Measurements from ENCODE around the gene CRACR2B.

The CRACR2B gene

DNA sequence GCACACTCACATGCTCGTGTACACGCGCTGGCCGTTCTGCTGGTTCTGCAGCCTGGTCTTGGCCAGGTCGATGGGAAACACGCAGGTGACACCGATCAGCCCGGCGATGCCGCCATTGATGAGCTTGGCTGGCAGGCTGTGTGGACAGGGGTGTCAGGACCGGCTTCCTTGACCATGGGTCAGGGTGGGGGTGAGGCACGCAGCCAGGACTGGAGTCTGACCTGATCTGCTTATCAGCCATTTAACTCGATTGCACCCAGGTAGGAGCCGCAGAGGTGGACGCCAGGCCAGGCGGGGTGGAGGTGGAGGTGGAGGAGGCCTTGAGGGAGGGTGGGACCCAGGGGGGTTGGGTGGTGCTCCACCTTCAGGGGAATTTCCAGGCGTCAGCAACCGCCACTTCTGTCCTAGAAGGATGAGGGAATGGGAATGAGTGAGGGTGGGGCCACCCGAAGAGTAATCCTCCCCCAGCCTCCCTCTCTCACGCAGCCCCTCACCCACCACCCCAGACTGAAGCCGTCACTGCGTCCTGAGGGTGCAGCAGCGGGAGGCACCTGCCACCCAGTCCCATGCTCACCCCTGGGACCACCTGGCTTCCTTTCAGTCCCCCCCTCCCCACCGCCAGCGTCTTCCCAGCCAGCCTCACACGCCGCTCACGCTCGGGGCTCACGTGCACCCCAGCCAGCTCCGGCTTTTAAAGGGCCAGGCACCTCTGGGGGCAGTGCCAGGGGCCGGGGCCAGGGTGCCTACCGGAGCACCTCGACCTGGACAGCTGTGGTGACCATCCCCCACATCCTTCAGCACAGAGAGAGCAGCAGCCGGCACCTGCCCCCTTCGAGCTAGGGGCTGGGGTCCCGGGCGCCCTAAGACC is 32.7 kb upstream of the CRACR2B start:
- DNase-seq (ENCODE audit: low spot score), result no peak

DNA sequence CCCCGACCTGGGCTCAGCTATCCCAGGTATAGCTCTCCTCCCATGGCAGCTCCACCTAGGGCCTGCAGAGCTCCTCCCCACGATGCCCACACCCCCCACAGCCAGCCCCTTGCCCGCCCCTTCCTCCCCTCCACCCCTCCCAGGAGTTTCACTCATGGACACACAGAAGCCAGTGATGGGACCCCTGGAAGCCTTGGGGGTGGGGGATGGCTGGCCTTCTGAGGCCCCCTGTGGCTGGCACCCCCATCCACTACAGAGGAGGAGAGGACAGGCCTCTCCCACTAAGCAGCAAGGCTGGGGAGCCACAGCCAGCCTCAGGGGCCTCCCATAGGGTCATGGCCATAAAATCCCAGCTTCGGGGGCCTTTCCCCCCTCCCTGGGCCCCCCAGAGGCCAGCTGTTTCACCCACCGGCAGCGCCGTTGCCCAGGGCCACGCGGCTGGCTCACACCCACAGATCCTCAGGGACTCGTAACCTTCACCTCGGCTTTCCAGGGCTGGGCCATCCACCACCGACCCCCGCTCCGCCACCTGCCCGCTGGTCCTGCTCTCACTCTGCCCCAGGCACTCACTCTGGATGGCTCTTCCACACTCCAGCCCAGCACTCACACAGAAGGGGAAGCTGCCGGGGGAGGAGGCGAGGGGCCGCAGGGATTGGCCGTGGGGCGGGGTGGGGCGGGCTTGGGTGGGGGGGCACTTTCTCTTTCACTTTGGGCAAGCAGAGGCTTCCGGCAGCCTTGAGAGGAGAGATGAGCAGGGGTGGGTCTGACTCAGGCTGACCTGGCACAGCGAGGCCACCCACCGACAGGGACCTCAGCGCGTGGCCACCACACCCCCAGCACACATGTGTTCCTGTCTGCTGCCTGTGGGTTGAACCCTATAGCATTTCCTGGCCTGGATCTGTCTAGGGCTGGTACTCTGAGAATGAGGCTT is 31.8 kb upstream of the CRACR2B start:
- DNase-seq (ENCODE audit: low spot score), result peak; percentile 63

DNA sequence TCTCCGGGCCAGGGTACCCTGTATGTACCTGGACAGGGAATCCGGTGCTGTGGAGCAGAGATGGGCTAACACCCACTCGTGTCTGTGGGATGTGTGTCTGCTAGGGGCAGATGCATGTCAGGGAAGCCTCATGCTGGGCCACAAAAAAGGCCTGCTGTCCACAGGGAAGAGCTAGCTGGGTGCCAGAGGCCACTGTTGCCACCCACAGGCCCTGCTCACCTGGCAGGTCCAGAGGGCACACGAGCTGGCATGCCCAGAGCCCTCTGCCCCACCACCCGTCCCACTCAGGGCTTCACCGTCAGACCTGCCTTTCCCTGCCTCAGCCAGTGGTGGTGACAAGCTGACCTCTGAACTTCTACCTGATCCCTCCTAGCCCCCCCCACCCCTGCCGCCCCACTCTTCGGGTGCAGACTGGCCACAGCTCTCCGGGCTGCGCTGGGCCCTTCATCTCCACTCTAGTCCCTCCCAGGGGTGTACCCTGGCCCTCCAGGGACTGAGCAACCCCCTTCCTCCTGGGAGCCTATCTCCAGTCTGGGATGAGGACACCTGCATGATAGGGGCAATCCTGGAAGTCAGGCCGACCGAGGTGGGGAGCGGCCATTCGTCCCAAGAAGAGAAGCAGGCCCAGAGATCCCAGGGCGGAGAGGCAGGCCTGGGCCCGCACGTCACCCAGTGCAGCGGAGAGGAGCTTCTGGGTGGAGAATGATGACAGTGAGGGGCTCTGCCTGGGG is 31.0 kb upstream of the CRACR2B start:
- no peak for DNase-seq (ENCODE audit: low spot score)

DNA sequence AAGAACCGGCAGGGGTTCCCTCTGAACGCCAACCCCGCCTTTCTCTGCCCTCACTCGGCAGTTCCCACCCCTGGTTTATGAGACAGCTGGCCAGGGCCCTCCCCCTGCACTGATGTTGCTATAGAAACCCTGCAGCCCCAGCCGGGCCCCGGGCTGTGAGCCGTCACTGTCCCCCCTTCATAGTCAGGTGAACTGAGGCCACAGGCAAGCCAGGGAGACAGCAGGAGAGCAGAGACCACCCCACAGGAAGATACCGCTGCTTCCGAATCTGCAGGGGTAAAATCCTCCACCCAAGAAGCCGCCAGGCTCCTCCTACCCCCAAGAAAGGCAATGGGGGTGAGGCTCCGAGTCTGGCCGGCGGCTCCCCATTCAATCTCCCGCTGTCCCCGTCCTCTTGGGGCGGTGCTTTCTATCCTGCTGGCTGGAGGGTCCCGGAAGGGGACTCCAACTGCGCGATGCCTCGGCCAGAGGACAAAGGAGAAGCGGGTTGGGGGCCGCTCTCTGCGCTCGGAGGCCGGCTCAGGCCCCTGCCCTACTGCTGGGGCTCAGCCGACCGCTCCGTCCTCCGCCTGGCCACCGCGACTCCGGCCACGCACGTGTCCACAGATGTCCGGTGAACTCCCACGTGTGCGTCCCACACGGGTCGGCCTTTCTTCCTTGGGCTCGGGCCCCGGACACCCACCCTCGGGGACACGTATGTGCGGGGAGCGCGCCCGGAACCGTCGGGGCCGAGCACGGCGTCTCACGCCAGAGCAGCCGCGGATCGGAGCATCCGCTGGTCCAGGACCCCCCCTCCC is 30.2 kb upstream of the CRACR2B start:
- peak; percentile 41 for DNase-seq (ENCODE audit: low spot score)

DNA sequence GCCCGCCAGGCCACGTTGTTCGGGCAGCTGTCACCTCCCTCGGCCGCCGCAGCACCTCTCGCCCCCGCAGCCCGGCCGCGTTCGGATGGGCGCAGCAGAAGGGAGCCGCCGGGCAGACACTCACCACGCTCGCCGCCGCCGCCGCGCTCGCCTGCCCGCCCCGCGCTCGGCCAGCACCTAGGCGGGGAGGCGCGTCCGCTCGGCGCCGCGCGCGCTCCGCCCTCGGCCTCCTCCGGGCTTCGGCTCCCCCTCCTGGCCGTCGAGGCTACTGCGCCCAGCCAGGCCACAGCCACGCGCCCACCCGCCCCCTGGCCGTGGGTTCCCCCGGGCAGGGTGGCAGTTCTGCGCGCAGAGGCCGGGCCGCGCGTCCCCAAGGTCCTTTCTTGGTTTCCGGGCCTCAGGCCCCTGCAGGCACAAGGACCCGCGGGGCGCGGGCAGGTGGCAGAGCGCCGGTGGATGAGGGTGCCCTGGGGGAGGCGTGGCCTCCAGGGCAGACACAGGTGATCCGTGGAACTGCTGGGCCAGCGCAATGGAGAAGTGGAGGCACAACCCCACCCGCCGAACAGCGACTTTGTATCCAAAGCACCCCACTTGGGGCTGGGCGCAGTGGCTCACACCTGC is 29.5 kb upstream of the CRACR2B start, which contains the start of gene SLC25A22:
SLC25A22 (minus strand) TSS at position 189 of the 621 bp plus-strand sequence. CDS start 3,275 bp downstream, outside the sequence.
- DNase-seq (ENCODE audit: low spot score), result peak; percentile 85

DNA sequence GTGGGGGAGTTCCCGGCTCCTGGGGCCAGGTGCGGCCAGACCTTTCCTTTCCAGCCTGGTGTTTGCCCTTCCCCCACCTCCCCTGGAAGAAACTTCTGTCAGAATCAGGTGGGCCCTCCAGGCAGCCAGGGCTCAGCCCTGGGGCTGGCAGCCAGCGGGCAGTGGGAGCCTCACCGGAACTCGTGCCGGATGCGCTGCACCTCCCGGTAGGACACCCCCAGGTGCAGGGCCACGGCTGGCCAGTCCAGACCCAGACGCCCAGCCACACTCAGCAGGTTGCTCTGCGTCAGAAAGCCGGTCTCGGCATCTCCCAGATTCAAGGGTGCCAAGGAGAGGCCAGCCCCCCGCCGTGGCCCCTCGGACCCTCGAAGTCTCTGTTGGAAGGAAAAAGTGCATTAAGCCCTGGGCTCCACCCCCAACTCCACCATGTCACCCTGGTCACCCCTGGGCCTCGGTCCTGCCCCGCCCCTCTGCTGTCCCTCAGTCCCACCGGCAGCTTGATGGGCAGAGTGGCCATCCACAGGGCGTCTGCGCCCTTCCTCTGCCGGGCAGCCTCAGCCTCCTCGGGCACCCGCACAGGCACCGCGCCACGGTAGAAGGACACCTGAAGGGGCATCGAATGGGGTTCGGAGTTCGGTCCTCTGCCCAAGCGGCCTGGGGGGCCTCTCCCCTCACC is 27.9 kb upstream of the CRACR2B start:
- DNase-seq (ENCODE audit: low spot score), result no peak

DNA sequence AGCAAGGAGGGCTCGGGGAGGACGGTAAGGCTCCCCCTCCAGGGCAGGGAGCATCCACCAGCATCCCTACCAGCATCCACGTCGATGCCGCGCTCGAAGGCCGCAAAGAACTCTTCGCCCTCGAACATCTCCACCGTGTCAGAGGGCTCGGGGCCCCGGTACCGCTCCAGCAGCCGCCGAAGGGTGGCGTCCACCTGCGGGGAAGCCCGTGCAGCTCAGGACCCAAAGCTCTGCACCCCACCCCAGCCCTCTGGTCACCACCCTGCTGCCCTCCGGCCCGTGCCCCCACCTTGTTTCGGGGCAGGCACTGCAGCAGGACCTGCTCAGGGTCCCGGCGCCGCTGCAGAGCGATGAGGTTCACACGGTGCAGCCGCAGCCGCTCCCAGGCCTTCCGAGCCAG is 27.2 kb upstream of the CRACR2B start:
- DNase-seq (ENCODE audit: low spot score), result no peak

DNA sequence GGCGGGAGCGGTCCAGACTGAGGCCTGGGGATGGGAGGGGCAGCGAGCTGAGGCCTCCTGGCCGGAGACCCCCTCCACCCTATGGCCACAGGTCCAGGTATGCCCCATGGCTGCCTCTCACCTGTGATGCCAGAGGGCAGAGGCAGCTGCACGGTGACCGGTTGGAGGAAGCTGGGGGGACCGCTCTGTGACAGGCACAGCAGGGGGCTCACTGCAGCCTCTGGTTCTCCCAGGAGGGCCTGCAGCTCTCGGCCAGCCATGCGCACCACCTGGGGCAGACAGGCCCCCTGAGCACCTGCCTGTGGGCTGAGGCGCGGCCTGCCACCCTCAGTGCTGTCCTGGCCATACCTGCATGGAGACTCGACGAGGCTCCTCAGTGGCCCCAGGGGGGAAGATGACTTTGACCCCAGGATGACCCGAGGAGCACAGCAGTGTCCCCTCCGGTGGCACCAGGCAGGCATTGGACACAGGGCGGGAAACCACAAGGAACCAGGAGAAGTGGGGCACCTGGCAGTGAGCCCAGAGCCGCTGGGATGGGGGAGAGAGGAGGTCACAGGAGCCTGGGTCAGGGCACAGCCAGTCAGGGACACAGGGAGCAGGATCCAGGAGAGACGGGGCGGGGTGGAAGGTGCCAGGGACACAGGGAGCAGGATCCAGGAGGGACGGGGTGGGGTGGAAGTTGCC is 26.5 kb upstream of the CRACR2B start:
- no peak for DNase-seq (ENCODE audit: low spot score)

DNA sequence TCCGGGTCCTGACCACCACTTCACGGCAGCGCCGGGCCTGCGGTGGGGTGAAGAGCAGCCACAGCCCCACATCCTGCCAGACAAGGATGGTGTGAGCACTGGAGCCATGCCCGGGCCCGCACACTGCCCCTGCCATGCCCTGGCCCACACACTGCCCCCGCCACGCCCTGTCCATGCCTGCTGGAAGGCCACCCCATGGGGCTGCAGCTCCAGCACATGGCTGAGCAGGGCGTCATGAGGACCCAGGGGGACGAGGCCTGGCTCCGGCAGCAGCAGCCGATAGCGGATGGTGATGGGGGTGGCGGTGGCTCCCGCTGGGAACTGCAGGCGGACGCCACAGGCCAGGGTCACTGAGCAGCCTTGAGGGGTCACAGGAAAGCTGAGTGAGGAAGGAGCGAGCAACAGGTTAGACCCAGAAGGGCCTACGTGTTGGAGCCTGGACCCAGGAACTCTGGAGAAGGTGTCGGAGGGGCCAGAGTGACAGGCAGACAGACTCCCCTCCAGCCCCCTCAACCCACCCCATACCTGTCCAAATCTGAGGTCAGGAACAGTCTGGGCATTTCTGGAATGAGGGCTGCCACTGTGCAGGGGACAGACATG is 25.6 kb upstream of the CRACR2B start:
- no peak for DNase-seq (ENCODE audit: low spot score)

DNA sequence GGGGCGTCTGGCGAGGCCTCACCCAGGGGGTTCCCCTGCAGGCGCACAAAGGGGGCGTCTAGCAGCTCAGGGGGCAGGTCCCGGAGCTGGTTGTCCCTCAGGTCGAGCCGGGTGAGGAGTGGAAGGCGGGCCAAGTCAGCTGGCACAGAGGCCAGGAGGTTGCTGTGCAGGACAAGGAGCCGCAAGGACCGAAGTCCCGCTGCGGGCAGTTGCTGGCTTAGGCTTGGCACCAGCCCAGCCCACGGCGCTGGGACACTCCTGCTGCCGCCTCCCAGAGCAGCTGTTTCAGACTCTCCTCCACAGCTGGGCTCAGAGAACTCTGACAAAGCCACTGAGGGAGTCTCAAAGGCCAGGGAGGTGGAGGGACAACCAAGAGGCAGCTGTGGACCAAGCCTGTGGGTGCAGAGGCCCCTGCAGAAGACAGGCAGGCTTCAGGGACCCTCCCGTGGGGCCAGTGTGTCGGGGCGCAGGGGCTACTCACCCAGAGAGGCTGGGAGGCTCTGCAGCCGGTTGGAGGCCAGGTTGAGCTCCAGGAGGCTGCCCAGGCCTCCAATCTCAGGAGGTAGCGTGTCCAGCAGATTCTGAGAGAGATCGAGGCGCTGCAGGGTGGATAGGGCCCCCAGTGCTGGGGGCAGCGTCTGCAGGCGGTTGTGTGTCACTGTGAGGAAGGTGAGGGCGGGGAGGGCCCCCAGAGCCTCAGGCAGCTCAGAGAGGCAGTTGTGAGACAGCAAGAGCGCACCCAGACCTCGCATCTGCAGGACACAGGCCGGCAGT is 24.8 kb upstream of the CRACR2B start:
- no peak for DNase-seq (ENCODE audit: low spot score)

DNA sequence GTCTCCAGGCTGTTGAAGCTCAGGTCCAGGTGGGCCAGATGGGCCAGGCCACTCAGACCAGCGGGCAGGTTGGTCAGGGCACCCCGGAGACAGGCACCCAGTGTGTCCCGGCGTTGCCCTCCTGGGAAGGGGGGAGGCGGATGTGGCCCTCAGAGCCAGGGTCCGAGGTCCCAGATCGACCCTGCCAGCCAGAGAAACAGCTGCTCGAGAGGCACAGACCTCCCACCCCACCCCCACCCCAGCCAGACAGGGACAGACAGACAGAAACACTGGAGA is 24.3 kb upstream of the CRACR2B start:
- no peak for DNase-seq (ENCODE audit: low spot score)

DNA sequence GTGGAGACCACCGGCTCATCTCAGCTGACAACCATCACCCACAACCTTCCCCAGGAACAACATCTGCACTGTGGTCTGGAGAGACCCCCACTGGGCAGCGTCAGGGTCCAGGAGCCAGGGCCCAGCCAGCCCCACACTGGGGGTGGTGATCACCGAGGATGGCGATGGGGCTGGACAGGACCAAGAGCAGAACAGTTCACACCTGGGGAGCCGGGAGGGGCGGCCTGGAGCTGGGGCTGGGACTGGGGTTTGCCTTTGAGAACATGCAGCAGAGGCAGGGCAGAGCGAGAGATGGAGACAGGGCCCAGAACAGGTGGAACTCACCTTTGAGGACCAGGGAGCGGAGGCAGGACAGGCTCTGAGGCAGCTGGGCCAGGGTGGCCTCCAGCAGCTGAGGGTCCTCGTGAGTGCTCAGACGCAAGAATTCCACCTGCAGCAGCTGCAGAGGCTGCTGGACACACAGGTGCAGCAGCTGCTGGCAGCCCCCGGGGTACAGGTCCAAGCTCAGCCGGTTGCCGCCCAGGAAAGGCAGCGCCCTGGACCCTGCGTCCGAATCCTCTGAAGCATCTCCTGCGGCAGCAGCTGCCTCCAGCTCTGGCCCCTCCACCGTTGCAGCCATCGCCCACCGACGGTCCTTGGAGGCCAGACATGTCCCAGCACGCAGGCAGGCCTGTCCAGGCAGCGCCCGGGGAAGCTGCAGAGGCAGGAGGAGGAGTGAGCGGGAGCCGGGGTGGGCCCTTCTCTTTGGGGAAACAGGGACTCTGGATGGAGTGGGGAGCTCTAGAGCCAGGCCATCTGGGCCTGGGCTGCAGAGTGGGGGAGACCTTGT is 23.7 kb upstream of the CRACR2B start:
- no peak for DNase-seq (ENCODE audit: low spot score)

DNA sequence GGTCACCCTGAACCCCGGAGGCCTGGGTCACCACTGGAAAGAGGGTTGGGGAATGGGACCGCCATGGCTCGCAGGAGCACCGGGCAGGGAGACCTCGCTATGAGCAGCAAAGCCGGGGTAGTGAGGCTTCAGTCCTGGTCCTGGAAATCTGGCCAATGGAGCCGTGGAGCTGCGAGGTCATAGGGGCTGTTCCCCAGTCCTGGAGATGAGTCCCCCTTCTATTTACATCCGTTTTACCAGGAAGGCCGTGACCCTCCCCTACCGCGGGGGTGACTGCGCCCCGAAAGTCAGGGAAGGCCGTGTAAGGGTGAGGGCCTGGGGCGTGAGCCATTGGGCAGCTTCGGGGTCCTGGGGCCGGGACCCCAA is 23.1 kb upstream of the CRACR2B start:
- no peak for DNase-seq (ENCODE audit: low spot score)

DNA sequence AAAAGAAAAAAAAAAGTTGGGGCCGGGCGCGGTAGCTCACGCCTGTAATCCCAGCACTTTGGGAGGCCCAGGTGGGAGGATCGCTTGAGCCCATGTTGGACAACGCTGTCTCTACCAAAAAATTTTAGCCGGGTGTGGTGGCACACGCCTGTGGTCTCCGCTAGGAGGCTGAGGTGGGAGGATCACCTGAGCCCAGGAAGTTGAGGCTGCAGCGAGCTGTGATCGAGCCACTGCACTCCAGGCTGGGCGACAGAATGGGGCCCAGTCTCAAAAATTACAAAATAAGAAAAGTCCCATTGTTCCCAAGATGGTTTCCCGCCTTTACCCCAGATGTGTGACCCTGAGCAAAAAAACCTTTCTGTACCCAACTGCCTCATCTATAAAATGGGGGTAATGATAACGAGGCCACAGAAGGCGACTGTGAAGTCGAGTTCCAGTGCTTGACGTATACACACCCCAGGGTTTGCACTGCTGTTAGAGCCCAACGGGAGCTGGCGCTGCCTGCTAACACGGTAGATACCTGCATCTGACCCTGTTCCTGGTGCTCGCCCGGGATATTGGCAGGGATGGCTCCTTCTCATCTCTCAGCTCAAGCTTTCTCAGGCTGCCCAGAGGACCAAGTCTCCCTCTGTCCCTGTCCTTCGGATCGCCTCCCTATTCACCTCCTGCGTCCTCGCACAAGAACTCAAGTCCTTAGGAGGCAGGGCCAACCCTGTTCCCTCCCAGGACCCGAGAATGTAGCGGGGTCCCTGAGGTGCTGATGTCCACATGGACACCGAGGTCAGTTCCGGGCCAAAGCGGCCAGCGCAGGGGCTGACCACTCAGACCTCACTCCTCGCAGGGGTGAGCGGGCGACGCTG is 19.1 kb upstream of the CRACR2B start:
- no peak for DNase-seq (ENCODE audit: low spot score)

DNA sequence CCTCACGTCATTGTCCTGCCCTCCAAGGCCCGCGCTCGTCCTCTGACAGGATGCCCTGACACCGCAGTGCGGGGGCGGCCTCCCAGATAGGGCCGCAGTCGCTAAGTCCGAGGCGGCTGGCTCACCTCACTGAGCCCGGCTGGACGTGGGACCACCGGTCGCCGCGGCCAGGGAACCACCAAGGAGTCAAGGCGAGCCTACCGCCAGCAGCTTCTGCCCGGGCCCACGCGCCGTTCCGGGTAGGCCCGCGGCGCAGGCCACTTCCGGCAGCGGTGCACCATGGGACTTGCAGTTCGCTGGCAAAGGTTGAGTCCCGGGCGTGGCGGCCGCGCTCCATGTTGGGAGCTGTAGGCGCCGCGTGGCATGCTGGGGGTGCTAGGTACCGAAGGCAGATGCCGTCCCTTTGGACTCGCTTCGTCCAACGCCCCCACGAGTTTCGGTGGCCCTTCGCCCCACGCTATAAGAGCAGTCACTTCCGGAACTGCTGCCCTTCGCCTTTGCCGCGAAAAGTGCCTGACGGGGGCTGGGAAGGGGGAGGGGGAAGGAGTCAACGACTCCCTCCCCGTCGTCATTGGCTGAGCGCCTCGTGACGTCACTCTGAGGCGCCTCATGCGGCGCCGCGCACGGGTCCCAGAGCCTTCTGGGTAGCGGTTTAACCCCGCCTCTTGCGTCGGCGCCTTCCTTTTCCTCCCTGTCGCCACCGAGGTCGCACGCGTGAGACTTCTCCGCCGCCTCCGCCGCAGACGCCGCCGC is 18.3 kb upstream of the CRACR2B start, which contains the start of gene RPLP2:
RPLP2 (plus strand) TSS at position 681 of the 753 bp plus-strand sequence. CDS start 268 bp downstream, outside the sequence.
- peak; percentile 99 for DNase-seq (ENCODE audit: low spot score)

DNA sequence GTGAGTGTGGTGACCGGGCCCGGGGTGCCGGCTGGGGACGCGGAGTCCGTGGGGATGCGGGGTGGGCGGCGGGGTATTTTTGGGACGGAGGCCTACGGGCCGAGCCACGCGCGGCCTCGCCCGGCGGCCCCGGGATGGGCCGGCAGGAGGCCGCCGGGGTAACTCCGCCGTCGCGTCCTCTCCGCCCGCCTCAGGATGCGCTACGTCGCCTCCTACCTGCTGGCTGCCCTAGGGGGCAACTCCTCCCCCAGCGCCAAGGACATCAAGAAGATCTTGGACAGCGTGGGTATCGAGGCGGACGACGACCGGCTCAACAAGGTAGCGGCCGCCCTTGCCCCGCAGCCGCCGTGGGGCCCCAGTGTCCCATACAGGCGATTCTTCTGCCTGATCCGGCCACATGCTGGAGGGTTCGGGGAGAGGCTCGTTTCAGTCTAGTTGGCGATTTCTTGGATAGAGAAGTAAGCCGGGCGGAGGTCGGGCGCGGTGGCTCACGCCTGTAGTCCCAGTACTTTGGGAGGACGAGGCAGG is 17.6 kb upstream of the CRACR2B start:
- no peak for DNase-seq (ENCODE audit: low spot score)
